PC-9 (cell line): Measurements from ENCODE around the gene PDZRN4.

Experiments used
- EZH2 ChIP-seq: fragments of 200-600 bp; sonication (generic); IDR thresholded peaks from 2 replicates; pipeline ENCODE4 v1.8.0; 2017; ENCODE audit warnings: antibody characterized with exemption, low read depth
- TF ChIP-seq, protein P1 (sequence below): fragments of 200-600 bp; sonication (generic); conservative IDR thresholded peaks from 2 replicates; pipeline ENCODE4 v1.6.1; 2017; ENCODE audit warnings: mixed run types, antibody characterized with exemption, mild to moderate bottlenecking, moderate library complexity

DNA sequence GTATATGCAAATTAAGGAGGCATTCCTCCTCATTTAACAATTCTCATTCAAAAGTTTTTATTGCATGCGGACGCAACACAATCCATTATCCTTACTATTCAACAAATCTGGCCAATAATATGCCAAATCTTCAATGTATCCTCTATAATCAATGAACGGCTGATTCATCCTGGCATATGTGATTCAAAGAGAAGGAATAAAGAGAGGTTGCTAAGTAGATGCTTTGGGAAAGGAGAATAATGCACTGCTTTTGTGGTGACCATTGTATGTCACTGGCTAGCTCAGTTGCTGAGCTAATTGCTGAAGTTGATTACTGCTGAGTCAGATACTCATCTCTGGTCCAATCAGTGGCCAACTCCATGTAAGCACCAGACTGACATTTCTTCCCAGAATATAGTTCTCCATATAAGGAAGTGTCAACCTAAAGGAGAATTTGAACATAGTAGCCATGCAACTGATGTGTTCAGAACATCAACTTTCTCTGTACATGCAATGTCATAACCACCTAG is 148.0 kb downstream of the PDZRN4 start:
- TF ChIP-seq, protein P1, sequence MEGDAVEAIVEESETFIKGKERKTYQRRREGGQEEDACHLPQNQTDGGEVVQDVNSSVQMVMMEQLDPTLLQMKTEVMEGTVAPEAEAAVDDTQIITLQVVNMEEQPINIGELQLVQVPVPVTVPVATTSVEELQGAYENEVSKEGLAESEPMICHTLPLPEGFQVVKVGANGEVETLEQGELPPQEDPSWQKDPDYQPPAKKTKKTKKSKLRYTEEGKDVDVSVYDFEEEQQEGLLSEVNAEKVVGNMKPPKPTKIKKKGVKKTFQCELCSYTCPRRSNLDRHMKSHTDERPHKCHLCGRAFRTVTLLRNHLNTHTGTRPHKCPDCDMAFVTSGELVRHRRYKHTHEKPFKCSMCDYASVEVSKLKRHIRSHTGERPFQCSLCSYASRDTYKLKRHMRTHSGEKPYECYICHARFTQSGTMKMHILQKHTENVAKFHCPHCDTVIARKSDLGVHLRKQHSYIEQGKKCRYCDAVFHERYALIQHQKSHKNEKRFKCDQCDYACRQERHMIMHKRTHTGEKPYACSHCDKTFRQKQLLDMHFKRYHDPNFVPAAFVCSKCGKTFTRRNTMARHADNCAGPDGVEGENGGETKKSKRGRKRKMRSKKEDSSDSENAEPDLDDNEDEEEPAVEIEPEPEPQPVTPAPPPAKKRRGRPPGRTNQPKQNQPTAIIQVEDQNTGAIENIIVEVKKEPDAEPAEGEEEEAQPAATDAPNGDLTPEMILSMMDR: no peak
- no peak for TF ChIP-seq EZH2
